Esophagus muscularis mucosa (tissue), 4 donors: Measurements from ENCODE around the gene SMAD5. TPM values are rescaled to one million over a fixed set of nuclear protein-coding genes. Genes with fewer than 3 reads are reported as not detected.

ENCODE experiments used
- DNase-seq: peaks from one replicate; pipeline ENCODE4 v3.0.0-alpha.2; 2017; ENCODE audit errors: extremely low spot score
- H3K27ac ChIP-seq, 4 donors: fragments of 200-600 bp; sonication (generic); replicated peaks in 1 of 4; 1 replicate in 3 of 4; 2 replicates in 1 of 4; pipeline ENCODE4 v1.5.1; 2016 to 2019; ENCODE audit warnings: mild to moderate bottlenecking in 1 of 4
- H3K27me3 ChIP-seq, 4 donors: fragments of 200-600 bp; sonication (generic); one replicate each; pipeline versions ENCODE4 v1.5.1 to v1.6.0; 2016 to 2019
- H3K36me3 ChIP-seq, 4 donors: fragments of 200-600 bp; sonication (generic); one replicate each; pipeline ENCODE4 v1.5.1; 2016 to 2019
- H3K4me1 ChIP-seq, 4 donors: fragments of 200-600 bp; sonication (generic); one replicate each; pipeline ENCODE4 v1.5.1; 2016 to 2019
- H3K4me3 ChIP-seq, 4 donors: fragments of 200-600 bp; sonication (generic); 1 replicate in 2 of 4; 2 replicates in 2 of 4; pipeline ENCODE4 v1.5.1; 2016 to 2019; ENCODE audit warnings: mild to moderate bottlenecking in 4 of 4, moderate library complexity in 1 of 4
- H3K9me3 ChIP-seq, 4 donors: fragments of 200-600 bp; sonication (generic); 1 replicate in 3 of 4; 2 replicates in 1 of 4; pipeline ENCODE4 v1.5.1; 2016 to 2019
- CTCF ChIP-seq, 3 experiments: fragments of 200-600 bp in 2 of 3; fragments of 450-650 bp in 1 of 3; sonication (generic) in 2 of 3; IDR thresholded peaks; one replicate each; pipeline ENCODE4 v1.5.1; 2017 to 2019; ENCODE audit warnings: antibody characterized with exemption in 3 of 3, mild to moderate bottlenecking in 2 of 3, moderate library complexity in 1 of 3
- EP300 ChIP-seq: sonication (generic); formaldehyde crosslinking; IDR thresholded peaks from one replicate; pipeline ENCODE4 v1.6.1; 2017; ENCODE audit warnings: antibody characterized with exemption
- POLR2A ChIP-seq: fragments of 450-650 bp; IDR thresholded peaks from one replicate; pipeline ENCODE4 v1.6.1; 2017; ENCODE audit warnings: antibody characterized with exemption, moderate library complexity, mild to moderate bottlenecking, low read depth
- POLR2AphosphoS5 ChIP-seq, 2 donors: sonication (generic); formaldehyde crosslinking; IDR thresholded peaks; one replicate each; pipeline ENCODE4 v1.6.1; 2017; ENCODE audit warnings: antibody characterized with exemption in 2 of 2
- WGBS: methylation state at CpG from one replicate; pipeline ENCODE4 v1.1.5; 2018; 5-methylcytosine and 5-hydroxymethylcytosine counted together
- intact Hi-C: fragments of 100-400 bp; cut with DNase I; formaldehyde crosslinking; loops from one replicate; pipeline ENCODE4 v1.15.1; 2023
- total RNA-seq, 4 donors: library from RNA; depleted of rRNA; stranded (reverse); fragments of >200 nt; gene quantifications; one replicate each; pipeline versions ENCODE4 v1.1.0 to v1.2.1, GENCODE V29; 2016

The SMAD5 gene
- total RNA-seq, 4 donors from 2014 or later, result 42.4 to 47.9 (median 46.3) TPM

- intact Hi-C loops, result loop anchor here (5.0 kb wide), 1 partner anchor 47 kb away; no protein-coding TSS in a partner anchor
- H3K27ac ChIP-seq, result peak overlapping the region in 3 of 4 donors; percentile 8 to 98 (median 11)
- no peaks in the 10 kb centered on the region for H3K9me3 ChIP-seq
- H3K4me3 ChIP-seq, result peak overlapping the region in 2 of 4 donors; percentile 80 to 86
- no peak for DNase-seq
- WGBS, result 30% methylated on average over 1 of the region's 1 CpG
- TF ChIP-seq POLR2A (no peak), EP300 (no peak), POLR2AphosphoS5 (IDR thresholded peaks at IDR 0.05) (no peak), CTCF (IDR thresholded peaks at IDR 0.05) (no peak)
- peaks cover 35 to 65% (median 64%) of the 10 kb centered on the region in 4 donors for H3K4me1 ChIP-seq
- H3K27me3 ChIP-seq, result no peaks in the 10 kb centered on the region
- H3K36me3 ChIP-seq, result no peaks in the 10 kb centered on the region
These were observed 2.0 kb downstream of the SMAD5 start for GRCh38 chr5:136134653-136135052.

GRCh38 chr5:136135536-136135935, 2.9 kb downstream of the SMAD5 start:
- WGBS, result 81% methylated on average over 2 of the region's 2 CpGs
- H3K4me1 ChIP-seq, result peaks cover 42 to 74% (median 73%) of the 10 kb centered on the region in 4 donors
- TF ChIP-seq POLR2AphosphoS5 (IDR thresholded peaks at IDR 0.05), result no peak
- TF ChIP-seq POLR2A, result no peak
- no peak for TF ChIP-seq EP300
- no peak for TF ChIP-seq CTCF (IDR thresholded peaks at IDR 0.05)

GRCh38 chr5:136137497-136138220, 5.0 kb downstream of the SMAD5 start:
- no peak for DNase-seq
- H3K36me3 ChIP-seq, result no peaks in the 10 kb centered on the region
- H3K27ac ChIP-seq, result no peak overlapping the region
- no peak overlapping the region for H3K4me3 ChIP-seq
- H3K27me3 ChIP-seq, result no peaks in the 10 kb centered on the region
- intact Hi-C loops, result no loop called here
- H3K9me3 ChIP-seq, result no peaks in the 10 kb centered on the region
- peaks cover 49 to 89% (median 85%) of the 10 kb centered on the region in 4 donors for H3K4me1 ChIP-seq
- no peak for TF ChIP-seq CTCF (IDR thresholded peaks at IDR 0.05)
- TF ChIP-seq EP300, result no peak
- TF ChIP-seq POLR2A, result no peak
- no peak for TF ChIP-seq POLR2AphosphoS5 (IDR thresholded peaks at IDR 0.05)
- 86% methylated on average over 2 of the region's 2 CpGs for WGBS

More at GRCh38 chr5:136135536-136135935, 2.9 kb downstream of the SMAD5 start:
- DNase-seq, result no peak
- H3K9me3 ChIP-seq, result no peaks in the 10 kb centered on the region
- no peaks in the 10 kb centered on the region for H3K36me3 ChIP-seq
- no peaks in the 10 kb centered on the region for H3K27me3 ChIP-seq
- H3K4me3 ChIP-seq, result no peak overlapping the region
- intact Hi-C loops, result no loop called here
- H3K27ac ChIP-seq, result no peak overlapping the region

- no peaks in the 10 kb centered on the region for H3K9me3 ChIP-seq
- H3K4me1 ChIP-seq, result peaks cover 61 to 98% (median 96%) of the 10 kb centered on the region in 4 donors
- no peak overlapping the region for H3K4me3 ChIP-seq
- intact Hi-C loops, result no loop called here
- DNase-seq, result no peak
- no peak for TF ChIP-seq CTCF (IDR thresholded peaks at IDR 0.05)
- no peak for TF ChIP-seq POLR2AphosphoS5 (IDR thresholded peaks at IDR 0.05)
- TF ChIP-seq EP300, result no peak
- TF ChIP-seq POLR2A, result no peak
- no peak overlapping the region for H3K27ac ChIP-seq
- no peaks in the 10 kb centered on the region for H3K36me3 ChIP-seq
- no peaks in the 10 kb centered on the region for H3K27me3 ChIP-seq
These were observed 8.9 kb downstream of the SMAD5 start for GRCh38 chr5:136141561-136141960.
